IPS-15b (cell line): ENCODE data around the gene IP6K3.

Source experiments
- H3K27me3 ChIP-seq: one replicate; pipeline ENCODE4 v1.6.1; 2013; ENCODE audit warnings: low read length; ENCODE audit not compliant: control insufficient read depth, insufficient read depth
- H3K36me3 ChIP-seq: one replicate; pipeline ENCODE4 v1.6.1; 2013; ENCODE audit warnings: low read length; ENCODE audit not compliant: control insufficient read depth, insufficient read depth
- H3K4me1 ChIP-seq: one replicate; pipeline ENCODE4 v1.6.1; 2013; ENCODE audit warnings: mild to moderate bottlenecking, low read length; ENCODE audit not compliant: control insufficient read depth, insufficient read depth
- H3K4me3 ChIP-seq: one replicate; pipeline ENCODE4 v1.5.1; 2013; ENCODE audit warnings: low read depth, low read length
- H3K9ac ChIP-seq: one replicate; pipeline ENCODE4 v1.6.1; 2013; ENCODE audit warnings: low read depth, mild to moderate bottlenecking, low read length
- H3K9me3 ChIP-seq: one replicate; pipeline ENCODE4 v1.6.1; 2013; ENCODE audit warnings: mild to moderate bottlenecking, low read length; ENCODE audit not compliant: control insufficient read depth, insufficient read depth

IP6K3 gene

GRCh38 chr6:33704215-33705066, 42.3 kb downstream of the IP6K3 start:
- H3K9me3 ChIP-seq, result no peaks in the 10 kb centered on the region
- no peaks in the 10 kb centered on the region for H3K4me1 ChIP-seq
- no peak overlapping the region for H3K9ac ChIP-seq
- H3K27me3 ChIP-seq, result no peaks in the 10 kb centered on the region
- peaks cover 13% of the 10 kb centered on the region for H3K36me3 ChIP-seq
- H3K4me3 ChIP-seq, result no peak overlapping the region

- H3K4me1 ChIP-seq, result no peaks in the 10 kb centered on the region
- no peaks in the 10 kb centered on the region for H3K9me3 ChIP-seq
- peaks cover 22% of the 10 kb centered on the region for H3K36me3 ChIP-seq
- no peak overlapping the region for H3K4me3 ChIP-seq
- H3K9ac ChIP-seq, result no peak overlapping the region
- H3K27me3 ChIP-seq, result no peaks in the 10 kb centered on the region
Observed at GRCh38 chr6:33702345-33702977, 44.2 kb downstream of the IP6K3 start.

- peaks cover 40% of the 10 kb centered on the region for H3K36me3 ChIP-seq
- no peak overlapping the region for H3K9ac ChIP-seq
Observed at GRCh38 chr6:33700391-33701050, 46.2 kb downstream of the IP6K3 start.

GRCh38 chr6:33699739-33700138, 47.0 kb downstream of the IP6K3 start:
- Histone ChIP-seq H3K4me3 (no peak overlapping the region), H3K9ac (no peak overlapping the region), H3K27me3 (no peaks in the 10 kb centered on the region), H3K9me3 (no peaks in the 10 kb centered on the region), H3K4me1 (no peaks in the 10 kb centered on the region), H3K36me3 (peaks cover 47% of the 10 kb centered on the region)

More at GRCh38 chr6:33700391-33701050, 46.2 kb downstream of the IP6K3 start:
- no peak overlapping the region for H3K4me3 ChIP-seq
- H3K4me1 ChIP-seq, result no peaks in the 10 kb centered on the region
- no peaks in the 10 kb centered on the region for H3K27me3 ChIP-seq
- no peaks in the 10 kb centered on the region for H3K9me3 ChIP-seq

GRCh38 chr6:33699131-33699530, 47.6 kb downstream of the IP6K3 start:
- Histone ChIP-seq H3K4me1 (no peaks in the 10 kb centered on the region), H3K27me3 (no peaks in the 10 kb centered on the region), H3K36me3 (peaks cover 50% of the 10 kb centered on the region), H3K9ac (no peak overlapping the region), H3K4me3 (no peak overlapping the region), H3K9me3 (no peaks in the 10 kb centered on the region)

- no peaks in the 10 kb centered on the region for H3K9me3 ChIP-seq
- H3K4me1 ChIP-seq, result no peaks in the 10 kb centered on the region
- no peaks in the 10 kb centered on the region for H3K27me3 ChIP-seq
- H3K4me3 ChIP-seq, result no peak overlapping the region
- no peak overlapping the region for H3K9ac ChIP-seq
- peaks cover 55% of the 10 kb centered on the region for H3K36me3 ChIP-seq
Observed at GRCh38 chr6:33698494-33698893, 48.2 kb downstream of the IP6K3 start.

- Histone ChIP-seq H3K9ac (no peak overlapping the region), H3K27me3 (no peaks in the 10 kb centered on the region), H3K9me3 (no peaks in the 10 kb centered on the region), H3K36me3 (peaks cover 62% of the 10 kb centered on the region), H3K4me1 (no peaks in the 10 kb centered on the region), H3K4me3 (no peak overlapping the region)
Observed at GRCh38 chr6:33697845-33698244, 48.9 kb downstream of the IP6K3 start.

- no peak overlapping the region for H3K4me3 ChIP-seq
- H3K27me3 ChIP-seq, result no peaks in the 10 kb centered on the region
- H3K9ac ChIP-seq, result no peak overlapping the region
- H3K9me3 ChIP-seq, result no peaks in the 10 kb centered on the region
- H3K36me3 ChIP-seq, result peaks cover 70% of the 10 kb centered on the region
- no peaks in the 10 kb centered on the region for H3K4me1 ChIP-seq
Observed at GRCh38 chr6:33696548-33697518, 49.9 kb downstream of the IP6K3 start.

GRCh38 chr6:33696076-33696475, 50.6 kb downstream of the IP6K3 start:
- Histone ChIP-seq H3K4me3 (no peak overlapping the region), H3K36me3 (peaks cover 77% of the 10 kb centered on the region), H3K9me3 (no peaks in the 10 kb centered on the region), H3K27me3 (no peaks in the 10 kb centered on the region), H3K4me1 (no peaks in the 10 kb centered on the region), H3K9ac (no peak overlapping the region)

- H3K36me3 ChIP-seq, result peaks cover 83% of the 10 kb centered on the region
- no peak overlapping the region for H3K9ac ChIP-seq
- no peak overlapping the region for H3K4me3 ChIP-seq
- H3K9me3 ChIP-seq, result no peaks in the 10 kb centered on the region
- no peaks in the 10 kb centered on the region for H3K27me3 ChIP-seq
- no peaks in the 10 kb centered on the region for H3K4me1 ChIP-seq
Observed at GRCh38 chr6:33695451-33695887, 51.2 kb downstream of the IP6K3 start.

GRCh38 chr6:33694977-33695376, 51.7 kb downstream of the IP6K3 start:
- H3K4me3 ChIP-seq, result no peak overlapping the region
- H3K27me3 ChIP-seq, result no peaks in the 10 kb centered on the region
- H3K4me1 ChIP-seq, result no peaks in the 10 kb centered on the region
- H3K9ac ChIP-seq, result no peak overlapping the region
- no peaks in the 10 kb centered on the region for H3K9me3 ChIP-seq
- H3K36me3 ChIP-seq, result peaks cover 88% of the 10 kb centered on the region
